ENCODE data around the gene CCR9.

CCR9 gene

GRCh38 chr3:45873036-45873435 is 13.3 kb upstream of the CCR9 start:
- no peak for DNase-seq

- no peak for DNase-seq
Observed at GRCh38 chr3:45873638-45874037, 12.7 kb upstream of the CCR9 start.

- DNase-seq: no peak
Observed at GRCh38 chr3:45874677-45875346, 11.5 kb upstream of the CCR9 start.

GRCh38 chr3:45878124-45878523 is 8.2 kb upstream of the CCR9 start:
- DNase-seq: no peak

GRCh38 chr3:45880725-45881077 is 5.6 kb upstream of the CCR9 start:
- DNase-seq: no peak

- DNase-seq: no peak
Observed at GRCh38 chr3:45881078-45882022, 5.0 kb upstream of the CCR9 start.

GRCh38 chr3:45884368-45885201 is 1.8 kb upstream of the CCR9 start:
- DNase-seq: no peak

GRCh38 chr3:45887285-45887684 is 942 bp downstream of the CCR9 start:
- no peak for DNase-seq

GRCh38 chr3:45887759-45888511 is 1.6 kb downstream of the CCR9 start:
- DNase-seq: no peak

- DNase-seq: no peak
Observed at GRCh38 chr3:45889337-45889736, 3.0 kb downstream of the CCR9 start.

- no peak for DNase-seq
Observed at GRCh38 chr3:45890405-45890804, 4.1 kb downstream of the CCR9 start.

GRCh38 chr3:45892161-45892560 is 5.8 kb downstream of the CCR9 start:
- DNase-seq: no peak

- DNase-seq: no peak
Observed at GRCh38 chr3:45894015-45894414, 7.7 kb downstream of the CCR9 start.

- no peak for DNase-seq
Observed at GRCh38 chr3:45895686-45896468, 9.5 kb downstream of the CCR9 start.

GRCh38 chr3:45896956-45897355 is 10.6 kb downstream of the CCR9 start:
- no peak for DNase-seq

- DNase-seq: no peak
Observed at GRCh38 chr3:45904931-45905330, 18.6 kb downstream of the CCR9 start.

GRCh38 chr3:45905755-45906154 is 19.4 kb downstream of the CCR9 start:
- no peak for DNase-seq

- no peak for DNase-seq
Observed at GRCh38 chr3:45906681-45907407, 20.5 kb downstream of the CCR9 start.

GRCh38 chr3:45907769-45908705 is 21.7 kb downstream of the CCR9 start:
- no peak for DNase-seq

GRCh38 chr3:45908761-45909160 is 22.4 kb downstream of the CCR9 start:
- no peak for DNase-seq

Measured in NCI-H1694 (cell line).